GM04504 (cell line): ENCODE measurements around the gene DIPK1C.

Source experiments
- DNase-seq: peaks from one replicate; pipeline ENCODE4 v3.0.0-alpha.2; 2012; ENCODE audit warnings: low read depth

Gene DIPK1C

GRCh38 chr18:74482697-74483096, 25.6 kb upstream of the DIPK1C start:
- no peak for DNase-seq

- no peak for DNase-seq
Observed at GRCh38 chr18:74480149-74480651, 23.1 kb upstream of the DIPK1C start.

- DNase-seq = no peak
Observed at GRCh38 chr18:74479486-74480148, 22.5 kb upstream of the DIPK1C start.

GRCh38 chr18:74478880-74479279, 21.8 kb upstream of the DIPK1C start:
- DNase-seq = peak; percentile 23

GRCh38 chr18:74478316-74478715, 21.2 kb upstream of the DIPK1C start:
- no peak for DNase-seq

- DNase-seq = no peak
Observed at GRCh38 chr18:74477771-74478170, 20.7 kb upstream of the DIPK1C start.

- DNase-seq = no peak
Observed at GRCh38 chr18:74476140-74476539, 19.0 kb upstream of the DIPK1C start.

- no peak for DNase-seq
Observed at GRCh38 chr18:74473976-74474640, 17.0 kb upstream of the DIPK1C start.

- no peak for DNase-seq
Observed at GRCh38 chr18:74472312-74472711, 15.2 kb upstream of the DIPK1C start.

GRCh38 chr18:74468547-74469061, 11.5 kb upstream of the DIPK1C start:
- no peak for DNase-seq

GRCh38 chr18:74465775-74466174, 8.7 kb upstream of the DIPK1C start:
- DNase-seq = no peak

- no peak for DNase-seq
Observed at GRCh38 chr18:74463983-74464382, 6.9 kb upstream of the DIPK1C start.

- no peak for DNase-seq
Observed at GRCh38 chr18:74463254-74463653, 6.1 kb upstream of the DIPK1C start.

- DNase-seq = no peak
Observed at GRCh38 chr18:74460825-74461224, 3.7 kb upstream of the DIPK1C start.

GRCh38 chr18:74459889-74460288, 2.8 kb upstream of the DIPK1C start:
- no peak for DNase-seq

- DNase-seq = no peak
Observed at GRCh38 chr18:74457725-74458421, 765 bp upstream of the DIPK1C start.

- DNase-seq = no peak
Observed at GRCh38 chr18:74456349-74457042, 612 bp downstream of the DIPK1C start.

GRCh38 chr18:74456017-74456348, 1.1 kb downstream of the DIPK1C start:
- no peak for DNase-seq

GRCh38 chr18:74455386-74455785, 1.7 kb downstream of the DIPK1C start:
- DNase-seq = no peak

GRCh38 chr18:74454279-74454751, 2.8 kb downstream of the DIPK1C start:
- no peak for DNase-seq

- no peak for DNase-seq
Observed at GRCh38 chr18:74453642-74454198, 3.4 kb downstream of the DIPK1C start.

- no peak for DNase-seq
Observed at GRCh38 chr18:74453016-74453566, 4.0 kb downstream of the DIPK1C start.
